NK-92 (cell line): Measurements from ENCODE around the gene DEDD.
"Not testable (repeated sequence)": the region's sequence is repeated elsewhere in the genome, so short reads cannot be mapped to it uniquely, and the experiment has no call there.

Experiments used
- DNase-seq: peaks from one replicate; lab custom pipeline; 2025; ENCODE audit not compliant: unreplicated experiment; lab: John Stamatoyannopoulos, UW

DEDD gene

DNA sequence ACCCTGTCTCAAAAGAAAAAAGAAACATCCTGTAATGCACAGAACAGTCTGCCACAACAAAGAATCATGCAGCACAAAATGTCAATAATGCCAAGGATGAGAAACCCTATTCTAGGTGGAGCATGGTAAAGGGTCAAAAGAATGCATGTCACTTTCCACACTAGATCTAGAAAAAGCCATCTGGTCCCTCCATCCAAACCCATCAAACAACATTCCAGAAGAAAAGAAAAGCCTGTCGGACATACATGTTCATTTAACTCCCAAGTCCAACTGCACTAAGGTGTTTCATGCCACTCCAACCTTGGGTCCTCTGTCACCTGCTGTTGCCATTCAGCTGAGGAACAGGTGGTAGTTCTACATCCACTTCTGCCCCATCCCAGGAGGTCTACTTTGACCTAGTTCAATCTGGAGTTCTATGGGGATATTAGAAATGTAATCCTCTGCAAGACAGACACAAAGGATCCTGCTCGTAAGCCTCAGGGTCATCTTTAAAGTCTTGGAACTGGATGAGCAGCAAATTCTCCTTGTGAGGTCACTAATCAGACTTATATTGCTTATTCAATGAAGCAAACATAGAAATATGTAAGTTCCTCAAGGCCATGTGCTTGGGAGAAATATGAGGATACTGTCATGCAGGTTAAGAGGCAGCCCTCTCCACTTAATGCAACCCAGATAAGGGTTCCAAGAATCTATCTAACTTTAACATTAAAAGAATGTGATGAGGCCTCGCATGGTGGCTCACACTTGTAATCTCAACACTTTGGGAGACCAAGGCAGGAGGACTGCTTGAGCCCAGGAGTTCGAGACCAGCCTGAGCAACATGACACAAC lies 3.7 kb downstream of the DEDD start:
- no peak for DNase-seq

DNA sequence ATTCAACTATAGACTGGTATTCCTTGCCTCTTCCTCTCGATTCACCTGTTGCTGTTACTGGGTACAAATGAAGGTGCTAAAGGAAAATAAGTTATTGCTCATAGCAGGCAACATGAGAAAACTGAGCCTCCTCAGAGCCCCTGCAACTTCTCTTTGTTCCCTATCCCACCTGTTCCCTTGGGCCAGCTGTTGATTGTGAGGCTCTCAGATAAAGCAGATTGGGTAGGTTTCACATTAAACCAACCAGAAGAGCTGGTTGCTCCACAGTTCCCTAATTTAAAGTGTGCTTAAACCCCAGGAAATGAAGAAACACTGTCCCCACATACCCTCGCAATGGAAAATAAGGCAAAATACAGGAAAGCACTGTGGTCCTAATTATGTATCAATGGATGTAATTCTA lies 4.8 kb downstream of the DEDD start:
- DNase-seq: no peak

DNA sequence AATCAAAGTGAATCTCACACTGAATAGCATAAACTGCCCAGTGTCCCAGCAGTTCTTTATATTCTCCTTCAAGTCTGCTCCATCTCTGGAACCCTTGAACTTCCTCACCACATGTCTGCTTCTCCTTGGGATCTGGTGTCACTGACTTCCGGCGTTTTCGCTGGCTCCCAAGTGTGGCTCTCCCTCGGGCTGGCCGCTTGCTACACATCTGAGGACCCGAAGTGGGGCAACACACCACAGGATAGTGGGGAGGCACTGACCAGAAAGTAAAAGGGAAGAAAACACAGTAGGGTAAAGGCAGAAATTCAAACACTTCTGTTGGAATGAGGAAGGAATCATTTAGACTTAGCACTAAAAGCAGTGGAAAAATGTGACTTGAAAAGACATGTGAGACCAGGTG lies 9.5 kb downstream of the DEDD start:
- DNase-seq: no peak

DNA sequence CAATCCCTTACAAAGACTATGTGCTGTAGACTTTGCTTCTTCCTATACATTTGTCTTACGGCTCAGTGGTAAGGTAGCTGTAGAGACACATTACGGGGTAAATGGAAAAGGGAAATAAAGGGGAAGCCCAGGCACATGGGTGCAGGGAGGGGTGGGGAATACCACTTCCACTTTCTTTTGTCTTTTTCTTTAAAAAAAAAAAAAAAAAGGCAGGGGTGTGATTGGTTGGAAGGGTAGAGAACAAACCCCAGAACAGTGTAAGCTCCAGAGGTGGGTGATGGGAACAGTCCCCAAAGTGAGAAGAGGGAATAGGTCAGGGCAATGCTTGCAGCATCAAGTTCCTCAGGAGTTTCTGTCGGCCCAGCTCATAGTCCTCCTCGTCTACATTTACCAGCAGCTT lies 10.6 kb downstream of the DEDD start:
- DNase-seq: no peak

DNA sequence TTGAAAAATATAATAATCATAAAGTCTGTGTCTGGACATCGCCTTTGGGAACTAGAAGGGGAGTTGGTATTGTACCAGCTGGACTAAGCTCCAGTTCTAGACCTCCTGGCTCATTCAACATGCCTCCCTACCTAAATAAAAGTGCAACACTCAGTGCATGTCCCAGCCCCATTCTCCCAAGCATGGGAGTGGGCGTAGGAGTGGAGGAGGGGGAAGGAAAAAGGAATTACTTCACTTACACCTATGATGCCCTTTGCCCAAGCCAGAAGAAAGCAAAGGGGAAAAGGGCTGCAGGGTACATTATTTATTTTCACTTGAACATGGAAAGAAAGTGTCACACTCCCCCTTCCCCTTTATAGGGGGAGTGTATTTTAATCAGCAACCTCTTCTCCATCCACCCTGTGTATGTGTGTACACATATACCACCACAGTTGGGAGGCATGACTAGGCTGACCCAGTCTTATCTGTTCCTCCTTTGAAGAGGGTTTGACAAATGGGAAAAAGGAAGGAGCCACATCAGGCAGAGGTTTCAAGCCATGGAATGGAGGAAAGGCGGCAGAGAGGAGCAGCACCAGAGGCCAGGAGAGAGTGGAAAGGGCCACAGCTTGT lies 11.3 kb downstream of the DEDD start:
- DNase-seq: no peak

DNA sequence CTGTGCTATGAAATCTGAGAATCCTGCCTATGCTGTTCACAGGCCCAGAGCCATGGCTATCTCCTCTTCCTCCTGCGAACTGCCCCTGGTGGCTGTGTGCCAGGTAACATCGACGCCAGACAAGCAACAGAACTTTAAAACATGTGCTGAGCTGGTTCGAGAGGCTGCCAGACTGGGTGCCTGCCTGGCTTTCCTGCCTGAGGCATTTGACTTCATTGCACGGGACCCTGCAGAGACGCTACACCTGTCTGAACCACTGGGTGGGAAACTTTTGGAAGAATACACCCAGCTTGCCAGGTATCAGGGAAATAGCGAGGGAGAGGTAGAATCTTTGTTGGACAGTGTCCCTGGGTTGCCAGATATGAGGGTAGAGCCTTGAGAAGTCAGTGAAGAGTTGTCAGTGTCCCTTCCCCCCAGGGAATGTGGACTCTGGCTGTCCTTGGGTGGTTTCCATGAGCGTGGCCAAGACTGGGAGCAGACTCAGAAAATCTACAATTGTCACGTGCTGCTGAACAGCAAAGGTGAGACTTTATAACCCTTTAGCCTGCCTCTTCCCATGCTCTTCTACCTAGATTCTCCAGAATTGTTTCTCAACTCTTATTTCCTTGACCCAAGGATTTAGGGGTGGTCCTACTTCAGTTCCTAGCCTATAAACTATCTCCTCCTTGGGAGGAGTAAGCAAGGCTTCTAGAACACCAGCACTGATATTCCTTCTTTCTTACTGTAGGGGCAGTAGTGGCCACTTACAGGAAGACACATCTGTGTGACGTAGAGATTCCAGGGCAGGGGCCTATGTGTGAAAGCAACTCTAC lies 13.2 kb downstream of the DEDD start:
- no peak for DNase-seq

DNA sequence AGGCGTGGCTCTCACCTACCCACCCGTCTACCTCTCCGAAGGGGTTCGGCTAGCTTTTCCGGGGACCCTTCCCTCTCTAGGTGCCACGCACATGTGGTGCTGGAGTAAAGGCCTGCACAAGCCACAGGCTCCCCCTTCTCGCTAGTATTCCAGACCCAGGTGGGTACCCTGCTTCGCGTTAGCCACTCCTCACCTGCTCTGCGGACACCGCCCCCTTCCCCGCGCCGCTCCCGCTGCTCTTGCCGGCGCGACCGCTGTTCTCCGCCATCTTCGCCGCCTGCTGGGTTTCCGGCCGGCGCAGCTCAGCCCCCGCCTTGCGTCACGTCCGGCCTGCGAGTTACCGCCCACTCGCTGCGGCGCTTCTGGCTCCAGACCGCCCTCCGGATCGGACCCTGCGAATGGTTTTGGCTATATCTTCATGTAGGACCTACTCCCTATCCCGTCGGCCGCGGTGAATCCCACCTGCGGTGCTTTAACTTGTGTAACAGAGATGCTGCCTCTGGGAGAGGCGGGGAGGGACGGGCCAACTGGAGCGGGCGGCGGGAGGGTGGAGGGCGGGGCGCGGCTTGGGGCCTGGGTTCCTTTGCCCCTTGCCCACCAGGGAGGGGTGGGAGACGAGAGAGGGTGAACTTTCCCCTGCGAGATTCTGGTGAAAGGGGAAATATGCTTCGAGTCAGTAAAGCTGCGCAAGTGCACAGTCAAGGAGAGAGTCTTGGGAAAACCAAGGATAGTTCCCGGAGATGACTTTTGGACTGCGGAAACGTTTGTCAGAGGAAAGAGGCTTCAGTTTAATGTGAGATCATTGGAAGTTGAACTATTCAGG lies 14.5 kb downstream of the DEDD start, which contains the start of the genes NIT1 and PFDN2:
NIT1 (plus strand) TSS at position 347 of the 823 bp plus-strand sequence; CDS start at position 419, 72 bp downstream.
PFDN2 (minus strand) TSS at position 279 of the 823 bp plus-strand sequence; CDS start at position 268, 11 bp downstream.
- no peak for DNase-seq

DNA sequence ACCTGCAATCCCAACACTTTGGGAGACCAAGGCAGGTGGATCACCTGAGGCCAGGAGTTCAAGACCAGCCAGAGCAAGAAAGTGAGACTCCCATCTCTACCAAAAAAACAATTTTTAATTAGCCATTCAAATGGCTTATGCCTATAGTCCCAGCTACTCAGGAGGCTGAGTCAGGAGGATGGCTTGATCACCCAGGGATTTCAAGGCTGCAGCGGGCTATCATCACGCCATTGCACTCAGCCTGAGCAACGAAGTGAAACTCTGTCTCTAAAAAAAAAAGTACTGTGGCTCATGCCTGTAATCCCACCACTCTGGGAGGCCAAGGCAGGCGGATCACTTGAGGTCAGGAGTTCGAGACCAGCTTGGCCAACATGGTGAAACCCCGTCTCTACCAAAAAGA lies 16.5 kb downstream of the DEDD start:
- not testable (repeated sequence) for DNase-seq

DNA sequence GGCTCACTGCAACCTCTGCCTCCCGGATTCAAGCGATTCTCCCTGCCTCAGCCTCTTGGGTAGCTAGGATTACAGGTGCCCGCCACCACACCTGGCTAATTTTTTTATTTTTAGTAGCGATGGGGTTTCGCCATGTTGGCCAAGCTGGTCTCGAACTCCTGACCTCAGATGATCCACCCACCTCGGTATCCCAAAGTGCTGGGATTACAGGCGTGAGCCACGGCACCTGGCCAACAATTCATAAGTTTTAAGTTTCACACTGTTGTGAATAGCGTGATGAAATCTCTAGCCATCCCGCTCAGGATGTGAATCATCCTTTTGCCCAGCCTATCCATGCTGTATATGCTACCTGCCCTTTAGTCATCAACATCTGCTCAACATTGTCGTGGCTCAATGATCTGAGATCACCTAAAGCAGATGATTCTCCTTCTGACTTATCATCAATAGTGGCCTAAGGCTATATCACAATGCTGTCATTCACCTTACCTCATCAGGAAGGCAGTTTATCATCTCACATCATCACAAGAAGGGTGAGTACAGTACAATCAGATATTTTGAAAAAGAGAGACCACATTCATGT lies 17.2 kb downstream of the DEDD start:
- no peak for DNase-seq

DNA sequence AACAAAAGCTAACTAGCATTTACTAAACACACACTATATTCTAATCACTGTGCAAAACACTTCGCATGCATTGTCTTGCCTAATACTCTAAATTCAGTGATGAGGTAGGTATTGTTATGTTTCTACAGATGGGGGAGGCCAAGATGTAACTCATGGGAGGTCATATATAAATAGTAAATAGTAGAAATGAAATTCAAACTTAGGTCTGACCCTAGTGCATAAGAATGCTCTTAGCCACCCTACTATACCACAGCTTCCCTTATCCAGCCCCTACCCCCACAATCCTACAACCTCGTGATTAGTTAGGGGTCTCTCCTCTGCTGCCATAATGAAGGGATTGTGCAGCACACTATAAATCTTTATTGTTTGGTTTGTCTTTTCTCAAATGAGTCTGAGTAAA lies 17.9 kb downstream of the DEDD start:
- no peak for DNase-seq

DNA sequence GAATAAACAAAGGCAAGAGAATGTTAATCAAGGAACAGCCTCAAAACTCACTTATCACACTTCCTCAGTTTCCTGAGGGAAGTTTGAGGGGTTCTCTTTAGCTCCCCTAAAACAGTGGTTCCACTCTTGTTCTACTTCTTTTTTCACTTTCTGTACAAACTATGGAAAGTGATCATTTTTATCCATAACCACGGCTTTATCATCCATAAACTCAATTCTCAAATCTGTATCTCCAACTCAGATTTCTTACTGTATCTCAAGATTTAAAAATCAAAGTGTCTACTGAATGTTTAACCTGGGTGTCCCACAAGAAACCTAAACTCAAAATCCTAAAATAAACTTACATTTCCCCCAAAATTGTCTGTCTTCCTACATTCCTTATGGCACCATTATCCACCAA lies 18.6 kb downstream of the DEDD start:
- no peak for DNase-seq

DNA sequence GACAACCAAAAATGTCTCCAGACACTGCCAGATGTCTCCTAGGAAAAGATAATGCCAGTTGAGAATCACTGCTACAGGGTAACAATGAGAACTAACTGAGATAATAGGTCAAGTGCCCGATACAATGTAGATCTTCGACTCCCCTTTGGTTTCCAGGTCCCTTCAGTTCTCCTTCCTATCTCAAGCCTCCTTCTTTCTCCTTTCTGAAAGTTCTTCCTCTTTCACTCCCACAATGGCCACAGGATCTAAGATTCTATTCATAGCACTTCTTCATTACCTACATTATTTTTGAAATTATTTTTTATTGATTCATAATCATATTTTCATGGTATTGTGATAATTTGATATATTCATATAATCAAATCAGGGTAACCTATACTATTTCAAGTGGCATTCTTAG lies 20.9 kb downstream of the DEDD start:
- no peak for DNase-seq

DNA sequence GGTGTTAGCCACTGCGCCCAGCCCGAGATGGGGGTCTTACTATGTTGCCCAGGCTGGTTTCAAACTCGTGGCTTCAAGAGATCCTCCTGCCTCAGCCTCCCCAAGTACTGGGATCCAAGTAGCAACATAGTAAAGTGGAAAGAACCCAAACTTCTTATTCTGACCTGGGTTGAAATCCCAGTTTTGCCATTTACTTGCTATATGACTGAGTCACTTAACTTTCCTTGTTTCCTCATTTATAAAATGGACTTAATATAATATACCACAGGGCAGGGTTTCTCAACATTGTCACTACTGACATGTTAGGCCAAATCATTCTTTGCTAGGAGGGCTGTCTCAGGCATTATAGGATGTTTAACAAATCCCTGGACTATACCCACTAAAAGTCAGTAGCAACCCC lies 21.4 kb downstream of the DEDD start:
- no peak for DNase-seq

DNA sequence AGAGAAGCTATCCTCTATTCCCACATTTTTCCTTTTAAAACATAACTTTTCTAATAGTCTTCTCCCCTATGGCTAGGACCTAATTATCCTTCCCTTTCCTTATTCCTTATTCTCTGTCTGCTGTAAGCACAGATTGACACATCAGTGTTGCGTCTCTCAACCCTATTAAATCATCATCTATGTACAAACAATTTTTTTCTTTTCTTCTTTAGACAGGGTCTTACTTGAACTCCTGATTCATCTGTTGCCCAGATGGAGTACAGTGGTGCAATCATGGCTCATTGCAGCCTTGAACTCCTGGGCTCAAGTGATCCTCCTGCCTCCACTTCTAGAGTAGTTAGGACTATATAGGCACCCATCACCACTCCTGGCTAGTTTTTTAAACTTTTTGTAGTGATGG lies 26.0 kb downstream of the DEDD start:
- DNase-seq: no peak

DNA sequence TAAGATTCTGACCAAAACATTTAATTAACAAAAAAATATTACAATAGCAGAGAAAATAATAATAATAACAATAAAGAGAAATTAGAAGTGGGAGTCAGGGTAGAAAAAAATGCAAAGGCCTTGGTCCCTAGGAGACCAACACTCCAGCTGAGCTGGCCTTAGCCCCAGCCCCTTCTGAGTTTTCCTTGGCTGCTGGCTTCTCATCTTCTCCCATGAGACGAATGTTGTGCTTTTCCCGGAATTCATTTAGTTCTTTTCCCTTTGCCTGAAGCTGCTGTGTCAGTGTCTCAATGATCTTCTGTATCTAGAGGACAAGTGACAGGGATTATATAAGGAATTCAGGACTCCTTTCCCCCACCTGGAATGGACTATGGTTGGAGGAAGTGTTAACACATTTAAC lies 31.9 kb downstream of the DEDD start:
- DNase-seq: no peak

DNA sequence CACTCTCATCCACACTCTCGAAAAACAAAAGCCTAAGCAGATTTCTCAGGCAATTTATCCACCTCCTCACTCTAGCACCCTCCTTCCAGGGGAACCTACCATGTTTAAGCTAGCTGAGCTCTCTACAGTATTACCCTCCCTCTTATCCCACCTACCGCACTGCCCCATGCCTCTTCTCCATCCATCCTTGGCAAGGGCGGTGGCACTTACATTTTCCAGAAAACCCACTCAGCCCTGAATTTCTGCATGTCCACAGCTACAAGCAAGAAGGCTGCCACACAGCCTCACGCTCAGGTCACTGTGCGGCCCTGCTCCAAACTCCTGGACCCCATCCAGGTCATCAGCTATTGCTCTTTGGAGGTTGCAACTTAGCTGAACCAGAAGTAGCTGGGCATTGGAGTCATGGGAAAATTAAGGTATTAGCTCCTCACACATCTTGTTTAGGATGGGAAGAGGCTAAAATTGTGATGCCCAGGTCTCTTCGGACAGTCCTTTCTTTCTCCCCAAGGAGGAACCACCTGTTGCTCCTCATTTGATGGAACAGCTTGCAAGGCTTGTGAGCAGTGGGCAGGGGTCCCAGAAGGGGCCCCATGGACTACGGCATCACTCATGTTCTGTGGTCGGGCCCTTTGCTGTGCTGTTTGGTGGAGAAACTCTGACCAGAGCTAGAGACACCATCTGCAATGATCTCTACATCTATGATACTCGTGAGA lies 33.2 kb downstream of the DEDD start:
- no peak for DNase-seq

DNA sequence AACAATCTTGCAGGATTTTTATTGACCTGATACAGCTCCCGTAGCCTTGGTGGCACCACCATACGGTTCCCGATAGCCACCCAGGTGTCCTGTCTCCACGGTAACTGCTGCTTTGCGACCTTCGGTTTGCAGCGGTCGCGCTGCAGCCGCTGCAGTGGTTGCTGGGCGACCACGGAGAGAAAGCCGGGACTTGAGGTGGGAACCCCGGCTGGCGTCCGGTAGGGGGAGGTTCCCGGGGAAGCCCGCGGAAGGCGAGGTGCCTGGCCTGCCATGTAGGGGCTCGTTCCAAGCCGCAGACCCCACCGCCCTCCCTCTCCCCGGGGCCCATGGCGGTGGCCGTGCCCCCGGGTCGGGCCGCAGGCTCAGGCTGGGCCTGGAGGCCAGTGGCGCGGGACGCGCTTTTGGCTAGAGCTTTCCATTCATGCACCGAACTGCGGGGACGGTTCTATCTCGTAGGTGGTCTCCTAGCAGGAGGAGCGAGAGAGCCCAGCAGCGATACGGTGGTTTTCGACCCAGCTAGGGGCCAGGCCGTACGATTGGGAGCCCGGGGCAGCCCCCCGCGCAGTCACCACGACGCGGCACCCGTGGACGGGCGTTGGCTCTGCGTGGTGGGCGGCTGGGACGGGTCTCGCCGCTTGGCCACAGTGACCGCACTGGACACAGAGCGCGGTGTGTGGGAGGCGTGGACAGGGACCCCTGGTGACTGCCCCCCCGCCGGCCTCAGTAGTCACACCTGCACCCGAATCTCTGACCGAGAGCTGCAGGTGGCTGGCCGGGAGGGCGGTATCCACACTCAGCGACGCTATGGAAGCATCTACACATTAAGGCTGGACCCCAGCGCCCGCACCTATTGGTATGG lies 34.0 kb downstream of the DEDD start, which contains the start of gene KLHDC9:
KLHDC9 (plus strand) TSS at position 152 of the 859 bp plus-strand sequence; CDS start at position 327, 175 bp downstream.
- no peak for DNase-seq

DNA sequence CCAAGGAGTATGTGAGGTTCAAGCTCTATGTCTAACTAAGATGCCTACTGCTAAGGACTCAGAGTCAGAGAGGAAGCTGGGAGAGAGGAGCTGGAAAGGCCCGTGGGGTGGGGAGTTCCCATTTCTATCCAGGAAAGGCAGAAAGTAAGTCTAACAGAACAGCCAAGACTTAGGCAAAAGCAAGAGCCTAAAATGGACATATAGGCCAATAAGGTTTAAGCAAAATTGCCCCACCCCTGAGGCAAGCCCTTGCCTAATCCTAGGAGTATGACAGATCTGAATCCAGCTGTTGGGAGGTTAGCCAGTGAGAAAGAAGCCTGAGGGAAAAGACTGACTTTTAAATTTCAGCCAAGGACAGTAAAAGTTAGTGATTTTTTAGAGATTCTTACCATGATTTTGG lies 35.9 kb downstream of the DEDD start:
- DNase-seq: no peak

DNA sequence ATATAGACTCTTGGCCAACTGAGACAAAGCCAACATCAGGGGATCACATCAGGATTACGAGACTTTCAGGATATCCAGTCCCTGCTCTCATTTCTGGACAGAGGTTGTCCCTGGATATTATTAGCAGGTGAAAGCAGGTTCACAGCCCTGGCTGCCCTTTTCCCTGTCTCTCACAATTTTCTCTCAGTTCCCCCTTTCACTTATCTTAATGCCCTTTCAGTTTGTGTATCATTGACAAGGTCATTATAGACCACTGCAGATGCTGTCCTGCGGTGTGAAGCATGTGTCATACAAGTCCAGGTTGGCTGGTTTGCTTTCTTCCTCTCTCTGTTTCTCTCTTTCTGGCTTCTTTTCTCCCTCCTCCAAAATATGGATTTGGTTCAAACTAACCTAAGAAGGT lies 36.5 kb downstream of the DEDD start:
- no peak for DNase-seq
